ENCODE measurements around the gene RGS6.

DNA sequence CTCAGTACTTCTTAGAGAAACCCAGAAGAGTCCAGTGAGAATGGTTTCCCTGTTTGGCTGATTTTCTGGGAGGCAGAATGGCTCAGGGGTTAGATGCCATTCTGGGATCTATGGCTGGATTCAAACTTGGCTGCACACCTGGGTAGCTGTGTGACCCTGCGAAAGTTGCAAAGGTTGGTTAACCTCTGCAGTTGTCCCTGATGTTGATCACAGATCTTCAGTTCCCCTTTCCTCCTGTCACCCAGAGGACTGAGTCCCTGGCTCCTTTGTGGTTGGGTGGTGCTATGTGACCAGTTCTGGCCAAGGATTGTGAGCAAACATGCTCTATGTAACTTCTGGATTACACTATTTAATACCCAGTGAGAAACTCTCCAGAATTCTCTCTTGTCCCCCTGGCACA, 418.0 kb downstream of the RGS6 start:
- TF ChIP-seq, protein P1, sequence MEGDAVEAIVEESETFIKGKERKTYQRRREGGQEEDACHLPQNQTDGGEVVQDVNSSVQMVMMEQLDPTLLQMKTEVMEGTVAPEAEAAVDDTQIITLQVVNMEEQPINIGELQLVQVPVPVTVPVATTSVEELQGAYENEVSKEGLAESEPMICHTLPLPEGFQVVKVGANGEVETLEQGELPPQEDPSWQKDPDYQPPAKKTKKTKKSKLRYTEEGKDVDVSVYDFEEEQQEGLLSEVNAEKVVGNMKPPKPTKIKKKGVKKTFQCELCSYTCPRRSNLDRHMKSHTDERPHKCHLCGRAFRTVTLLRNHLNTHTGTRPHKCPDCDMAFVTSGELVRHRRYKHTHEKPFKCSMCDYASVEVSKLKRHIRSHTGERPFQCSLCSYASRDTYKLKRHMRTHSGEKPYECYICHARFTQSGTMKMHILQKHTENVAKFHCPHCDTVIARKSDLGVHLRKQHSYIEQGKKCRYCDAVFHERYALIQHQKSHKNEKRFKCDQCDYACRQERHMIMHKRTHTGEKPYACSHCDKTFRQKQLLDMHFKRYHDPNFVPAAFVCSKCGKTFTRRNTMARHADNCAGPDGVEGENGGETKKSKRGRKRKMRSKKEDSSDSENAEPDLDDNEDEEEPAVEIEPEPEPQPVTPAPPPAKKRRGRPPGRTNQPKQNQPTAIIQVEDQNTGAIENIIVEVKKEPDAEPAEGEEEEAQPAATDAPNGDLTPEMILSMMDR (IDR thresholded peaks at IDR 0.05), result no peak
- no peak for TF ChIP-seq POLR2A (IDR thresholded peaks at IDR 0.05)

Measured in thyroid gland (tissue), 4 donors.